GM23338 (cell line): ENCODE measurements around the gene EXOC4. TPM values are rescaled to one million over a fixed set of nuclear protein-coding genes. Genes with fewer than 3 reads are reported as not detected.

ENCODE experiments used
- ATAC-seq: fragments of 200-7000 bp; cut with Tn5 transposase; 3 replicates; pipeline ENCODE4 v1.9.1; 2020
- DNase-seq: peaks from one replicate; pipeline ENCODE4 v3.0.0-alpha.2; 2015; ENCODE audit warnings: low spot score
- H2AFZ ChIP-seq: fragments of 200-600 bp; sonication (generic); 2 replicates; pipeline ENCODE4 v1.8.0; 2016; ENCODE audit warnings: antibody characterized with exemption, mild to moderate bottlenecking, moderate library complexity
- H3F3A ChIP-seq: fragments of 200-600 bp; sonication (generic); replicated peaks from 2 replicates; pipeline ENCODE4 v1.8.0; 2017; ENCODE audit warnings: antibody characterized with exemption, mixed run types, low read depth
- H3K27ac ChIP-seq: fragments of 200-600 bp; sonication (generic); 2 replicates; pipeline ENCODE4 v1.6.1; 2016; ENCODE audit warnings: low read depth
- H3K27me3 ChIP-seq: fragments of 200-600 bp; sonication (generic); 2 replicates; pipeline ENCODE4 v1.8.0; 2016; ENCODE audit warnings: mild to moderate bottlenecking, mixed run types, moderate library complexity; ENCODE audit not compliant: insufficient read depth
- H3K36me3 ChIP-seq: fragments of 200-600 bp; sonication (generic); 2 replicates; pipeline ENCODE4 v1.8.0; 2016; ENCODE audit warnings: mild to moderate bottlenecking; ENCODE audit not compliant: insufficient read depth
- H3K4me1 ChIP-seq: fragments of 200-600 bp; sonication (generic); 2 replicates; pipeline ENCODE4 v1.8.0; 2016; ENCODE audit warnings: mild to moderate bottlenecking, moderate library complexity; ENCODE audit not compliant: insufficient read depth
- H3K4me2 ChIP-seq: fragments of 200-600 bp; sonication (generic); 2 replicates; pipeline ENCODE4 v1.7.1; 2017; ENCODE audit warnings: mixed run types
- H3K4me3 ChIP-seq: fragments of 200-600 bp; sonication (generic); 2 replicates; pipeline ENCODE4 v1.6.1; 2016; ENCODE audit warnings: mixed run types
- H3K79me2 ChIP-seq: fragments of 200-600 bp; sonication (generic); replicated peaks from 2 replicates; pipeline ENCODE4 v1.8.0; 2017; ENCODE audit warnings: mild to moderate bottlenecking; ENCODE audit not compliant: insufficient read depth
- H3K9me2 ChIP-seq: fragments of 200-600 bp; sonication (generic); 2 replicates; pipeline ENCODE4 v1.8.0; 2017; ENCODE audit not compliant: insufficient read depth
- H4K20me1 ChIP-seq: fragments of 200-600 bp; sonication (generic); replicated peaks from 2 replicates; pipeline ENCODE4 v1.8.0; 2017; ENCODE audit warnings: mild to moderate bottlenecking; ENCODE audit not compliant: insufficient read depth
- H3K27ac Mint-ChIP-seq: 2 replicates; pipeline ENCODE4 v1.8.0; 2020; ENCODE audit warnings: inconsistent platforms, mild to moderate bottlenecking, moderate library complexity, mixed read lengths
- H3K27me3 Mint-ChIP-seq: 3 replicates; pipeline ENCODE4 v1.8.0; 2022; ENCODE audit warnings: low read depth, mild to moderate bottlenecking, moderate library complexity, mixed read lengths, inconsistent platforms; ENCODE audit not compliant: insufficient read depth, poor library complexity
- H3K36me3 Mint-ChIP-seq: 3 replicates; pipeline ENCODE4 v1.8.0; 2021; ENCODE audit warnings: low read depth, mild to moderate bottlenecking, inconsistent platforms, moderate library complexity, mixed read lengths
- H3K4me1 Mint-ChIP-seq: 3 replicates; pipeline ENCODE4 v1.8.0; 2020; ENCODE audit warnings: mild to moderate bottlenecking, inconsistent platforms, mixed read lengths
- H3K4me3 Mint-ChIP-seq: 3 replicates; pipeline ENCODE4 v1.8.0; 2021; ENCODE audit warnings: moderate library complexity, mild to moderate bottlenecking, inconsistent platforms, mixed read lengths
- H3K9me3 Mint-ChIP-seq: 3 replicates; pipeline ENCODE4 v1.8.0; 2020; ENCODE audit warnings: moderate library complexity, mild to moderate bottlenecking, inconsistent platforms, mixed read lengths
- CREB1 ChIP-seq: fragments of 250-450 bp; sonication (Bioruptor Pico); IDR thresholded peaks from 2 replicates; pipeline ENCODE4 v1.5.0; 2020; ENCODE audit warnings: low read depth, mild to moderate bottlenecking, moderate library complexity
- CTCF ChIP-seq, 2 experiments: fragments of 200-600 bp in 1 of 2; sonication (generic) in 1 of 2; conservative IDR thresholded peaks; 2 replicates each; pipeline versions ENCODE4 v1.5.1 to v1.6.1; 2016 to 2017; ENCODE audit warnings: antibody characterized with exemption in 2 of 2, low read depth in 2 of 2, mild to moderate bottlenecking in 2 of 2, moderate library complexity in 1 of 2
- ETS1 ChIP-seq: IDR thresholded peaks from 2 replicates; pipeline ENCODE4 v1.6.1; 2016; ENCODE audit warnings: antibody characterized with exemption
- EZH2 ChIP-seq: fragments of 200-600 bp; sonication (generic); IDR thresholded peaks from one replicate; pipeline ENCODE4 v1.8.0; 2017; ENCODE audit warnings: antibody characterized with exemption, mild to moderate bottlenecking, low read depth; ENCODE audit not compliant: unreplicated experiment
- EZH2phosphoT487 ChIP-seq: fragments of 200-600 bp; sonication (generic); IDR thresholded peaks from one replicate; pipeline ENCODE4 v1.8.1; 2018; ENCODE audit warnings: antibody characterized with exemption; ENCODE audit not compliant: unreplicated experiment
- JUNB ChIP-seq: IDR thresholded peaks from one replicate; pipeline ENCODE4 v1.6.1; 2016; ENCODE audit warnings: antibody characterized with exemption; ENCODE audit not compliant: unreplicated experiment
- NANOG ChIP-seq: IDR thresholded peaks from 2 replicates; pipeline ENCODE4 v1.6.1; 2016; ENCODE audit warnings: antibody characterized with exemption, borderline replicate concordance
- POLR2AphosphoS5 ChIP-seq: IDR thresholded peaks from 2 replicates; pipeline ENCODE4 v1.6.1; 2016; ENCODE audit warnings: antibody characterized with exemption, low read depth
- REST ChIP-seq: IDR thresholded peaks from one replicate; pipeline ENCODE4 v1.6.1; 2018; ENCODE audit warnings: antibody characterized with exemption; ENCODE audit not compliant: unreplicated experiment
- STAT1 ChIP-seq: IDR thresholded peaks from one replicate; pipeline ENCODE4 v1.6.1; 2016; ENCODE audit warnings: antibody characterized with exemption; ENCODE audit not compliant: unreplicated experiment
- ZNF114 ChIP-seq: fragments of 250-450 bp; sonication (Bioruptor Pico); IDR thresholded peaks from 2 replicates; pipeline ENCODE4 v1.5.0; 2020; ENCODE audit warnings: mild to moderate bottlenecking, moderate library complexity
- ZNF331 ChIP-seq: fragments of 250-450 bp; sonication (Bioruptor Pico); IDR thresholded peaks from 2 replicates; pipeline ENCODE4 v1.5.0; 2020; ENCODE audit warnings: low read depth, mild to moderate bottlenecking, moderate library complexity
- ZNF462 ChIP-seq: fragments of 250-450 bp; sonication (Bioruptor Pico); IDR thresholded peaks from 2 replicates; pipeline ENCODE4 v1.5.0; 2020; ENCODE audit warnings: mild to moderate bottlenecking, moderate library complexity
- polyA plus RNA-seq: library from polyadenylated mRNA; unstranded; fragments of >200 nt; fragmentation: Nextera tagmentation; extraction: Ambion mirVana; gene quantifications from 2 replicates; pipeline ENCODE4 v1.2.1, GENCODE V29; 2016
- total RNA-seq: library from RNA; depleted of rRNA; stranded (reverse); fragments of >200 nt; shearing (Covaris generic); gene quantifications from 2 replicates; pipeline ENCODE4 v1.2.3, GENCODE V29; 2014

The EXOC4 gene
- total and polyA plus RNA-seq, 2 experiments from 2014 or later = 37.5 to 52.7 TPM

GRCh38 chr7:133295484-133295883 lies 42.6 kb downstream of the EXOC4 start:
- no peaks in the 10 kb centered on the region for H3K9me3 Mint-ChIP-seq
- no peaks in the 10 kb centered on the region for H3K27me3 ChIP-seq
- H3K9me2 ChIP-seq = no peaks in the 10 kb centered on the region
- DNase-seq = no peak
- H3K36me3 Mint-ChIP-seq = peaks cover 9% of the 10 kb centered on the region; the same call in 2 of the 3 replicates
- H4K20me1 ChIP-seq = no peaks in the 10 kb centered on the region; the same call in 1 of the 2 replicates
- TF ChIP-seq ETS1 (no peak), CREB1 (CRISPR knock-in tag) (no peak), EZH2phosphoT487 (no peak), POLR2AphosphoS5 (no peak), REST (no peak), ZNF462 (CRISPR knock-in tag) (no peak), CTCF (conservative IDR thresholded peaks at IDR 0.05; ENCODE audit: low read depth in 2 of 2) (no peak), JUNB (no peak), ZNF331 (CRISPR knock-in tag) (no peak), EZH2 (no peak), ZNF114 (CRISPR knock-in tag) (no peak), NANOG (no peak), STAT1 (no peak)
- H3K4me1 Mint-ChIP-seq = peaks cover 24% of the 10 kb centered on the region; the same call in 2 of the 3 replicates
- no peaks in the 10 kb centered on the region for H3F3A ChIP-seq
- no peaks in the 10 kb centered on the region for H3K36me3 ChIP-seq
- H3K4me1 ChIP-seq = peaks cover 13% of the 10 kb centered on the region; the same call in 1 of the 2 replicates
- no peak overlapping the region for H3K4me3 Mint-ChIP-seq
- no peak overlapping the region for H3K27ac Mint-ChIP-seq
- H3K27me3 Mint-ChIP-seq = no peaks in the 10 kb centered on the region
- no peak for ATAC-seq
- no peak overlapping the region for H3K27ac ChIP-seq
- no peak overlapping the region for H3K4me2 ChIP-seq
- peaks cover 8% of the 10 kb centered on the region; the same call in 1 of the 2 replicates for H3K79me2 ChIP-seq
- no peak overlapping the region for H3K4me3 ChIP-seq
- no peak overlapping the region for H2AFZ ChIP-seq
